ENCODE data around the gene SLC24A3. TPM values are rescaled to one million over a fixed set of nuclear protein-coding genes. Genes with fewer than 3 reads are reported as not detected.

Gene SLC24A3
- total RNA-seq, 1 experiment from 2014 or later = not detected

GRCh38 chr20:19427480-19427879, 215.0 kb downstream of the SLC24A3 start:
- Histone ChIP-seq H4K20me1 (ENCODE audit: insufficient read depth) (no peaks in the 10 kb centered on the region), H3K9me3 (ENCODE audit: insufficient read depth, low read depth) (no peaks in the 10 kb centered on the region), H3K4me1 (replicated peaks; ENCODE audit: insufficient read depth) (no peaks in the 10 kb centered on the region), H3K27me3 (ENCODE audit: insufficient read depth, low read depth) (peaks cover 82% of the 10 kb centered on the region), H3K79me2 (ENCODE audit: low read depth) (no peaks in the 10 kb centered on the region), H3K27ac (no peak overlapping the region), H3K4me3 (no peak overlapping the region), H3K4me2 (no peak overlapping the region), H3F3A (ENCODE audit: insufficient read depth, low read depth) (no peaks in the 10 kb centered on the region), H3K9me2 (ENCODE audit: insufficient read depth) (no peaks in the 10 kb centered on the region), H2AFZ (no peak overlapping the region), H3K36me3 (ENCODE audit: low read depth) (no peaks in the 10 kb centered on the region)
- DNase-seq = no peak
- TF ChIP-seq EZH2 (IDR thresholded peaks at IDR 0.05; ENCODE audit: low read depth) (no peak), CTCF (conservative IDR thresholded peaks at IDR 0.05) (no peak)
- no TSS peak for BruUV-seq (replicated peaks)
- intact Hi-C loops (cut with micrococcal nuclease; ENCODE audit: unreplicated experiment) = no loop called here
- ChIA-PET CTCF (no interaction called here), POLR2A (ENCODE audit: unreplicated experiment) (no interaction called here)

GRCh38 chr20:19427913-19428312, 215.5 kb downstream of the SLC24A3 start:
- intact Hi-C loops (cut with micrococcal nuclease; ENCODE audit: unreplicated experiment) = no loop called here
- Histone ChIP-seq H2AFZ (no peak overlapping the region), H4K20me1 (ENCODE audit: insufficient read depth) (no peaks in the 10 kb centered on the region), H3K27ac (no peak overlapping the region), H3K36me3 (ENCODE audit: low read depth) (no peaks in the 10 kb centered on the region), H3K27me3 (ENCODE audit: insufficient read depth, low read depth) (peaks cover 78% of the 10 kb centered on the region), H3K4me3 (no peak overlapping the region), H3K9me3 (ENCODE audit: insufficient read depth, low read depth) (no peaks in the 10 kb centered on the region), H3F3A (ENCODE audit: insufficient read depth, low read depth) (no peaks in the 10 kb centered on the region), H3K4me1 (replicated peaks; ENCODE audit: insufficient read depth) (no peaks in the 10 kb centered on the region), H3K79me2 (ENCODE audit: low read depth) (no peaks in the 10 kb centered on the region), H3K9me2 (ENCODE audit: insufficient read depth) (no peaks in the 10 kb centered on the region), H3K4me2 (no peak overlapping the region)
- no peak for TF ChIP-seq EZH2 (IDR thresholded peaks at IDR 0.05; ENCODE audit: low read depth)
- ChIA-PET POLR2A (ENCODE audit: unreplicated experiment) (no interaction called here), CTCF (no interaction called here)
- BruUV-seq (replicated peaks) = no TSS peak
- DNase-seq = no peak

GRCh38 chr20:19428324-19428723, 215.9 kb downstream of the SLC24A3 start:
- no TSS peak for BruUV-seq (replicated peaks)
- CTCF ChIA-PET = no interaction called here

More at GRCh38 chr20:19428324-19428723, 215.9 kb downstream of the SLC24A3 start:
- H3K9me2 ChIP-seq (ENCODE audit: insufficient read depth) = no peaks in the 10 kb centered on the region
- H3K4me2 ChIP-seq = no peak overlapping the region
- no peaks in the 10 kb centered on the region for H4K20me1 ChIP-seq (ENCODE audit: insufficient read depth)
- no peak for DNase-seq
- no peaks in the 10 kb centered on the region for H3K9me3 ChIP-seq (ENCODE audit: insufficient read depth, low read depth)
- POLR2A ChIA-PET (ENCODE audit: unreplicated experiment) = no interaction called here
- TF ChIP-seq EZH2 (IDR thresholded peaks at IDR 0.05; ENCODE audit: low read depth) (no peak), CTCF (conservative IDR thresholded peaks at IDR 0.05) (no peak)
- H2AFZ ChIP-seq = no peak overlapping the region
- no peaks in the 10 kb centered on the region for H3F3A ChIP-seq (ENCODE audit: insufficient read depth, low read depth)
- H3K79me2 ChIP-seq (ENCODE audit: low read depth) = no peaks in the 10 kb centered on the region
- H3K4me1 ChIP-seq (replicated peaks; ENCODE audit: insufficient read depth) = no peaks in the 10 kb centered on the region
- peaks cover 74% of the 10 kb centered on the region for H3K27me3 ChIP-seq (ENCODE audit: insufficient read depth, low read depth)
- H3K4me3 ChIP-seq = no peak overlapping the region
- intact Hi-C loops (cut with micrococcal nuclease; ENCODE audit: unreplicated experiment) = no loop called here
- H3K27ac ChIP-seq = no peak overlapping the region
- H3K36me3 ChIP-seq (ENCODE audit: low read depth) = no peaks in the 10 kb centered on the region

Measured in PC-9 (cell line).